GM18873 (cell line): ENCODE data around the gene TAS2R20.
"Not testable (repeated sequence)": the region's sequence is repeated elsewhere in the genome, so short reads cannot be mapped to it uniquely, and the experiment has no call there.

Experiments
- ATAC-seq: cut with Tn5 transposase; IDR thresholded peaks from one replicate; pipeline ENCODE4 v1.9.1; 2021; ENCODE audit warnings: mild to moderate bottlenecking, moderate library complexity, moderate number of reproducible peaks; ENCODE audit not compliant: unreplicated experiment, low FRiP score

The TAS2R20 gene, protein sequence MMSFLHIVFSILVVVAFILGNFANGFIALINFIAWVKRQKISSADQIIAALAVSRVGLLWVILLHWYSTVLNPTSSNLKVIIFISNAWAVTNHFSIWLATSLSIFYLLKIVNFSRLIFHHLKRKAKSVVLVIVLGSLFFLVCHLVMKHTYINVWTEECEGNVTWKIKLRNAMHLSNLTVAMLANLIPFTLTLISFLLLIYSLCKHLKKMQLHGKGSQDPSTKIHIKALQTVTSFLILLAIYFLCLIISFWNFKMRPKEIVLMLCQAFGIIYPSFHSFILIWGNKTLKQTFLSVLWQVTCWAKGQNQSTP

GRCh38 chr12:10998204-10998603 is at the start of gene TAS2R20:
TSS of gene TAS2R20 (minus strand) at chr12:10998304. CDS start at chr12:10997875, 429 bp downstream.
- no peak for ATAC-seq

GRCh38 chr12:11041366-11041765 is 43.3 kb upstream of the TAS2R20 start:
- ATAC-seq, result not testable (repeated sequence)

GRCh38 chr12:11040162-11040561 is 42.1 kb upstream of the TAS2R20 start:
- no peak for ATAC-seq

GRCh38 chr12:11039171-11039570 is 41.1 kb upstream of the TAS2R20 start:
- no peak for ATAC-seq

DNA sequence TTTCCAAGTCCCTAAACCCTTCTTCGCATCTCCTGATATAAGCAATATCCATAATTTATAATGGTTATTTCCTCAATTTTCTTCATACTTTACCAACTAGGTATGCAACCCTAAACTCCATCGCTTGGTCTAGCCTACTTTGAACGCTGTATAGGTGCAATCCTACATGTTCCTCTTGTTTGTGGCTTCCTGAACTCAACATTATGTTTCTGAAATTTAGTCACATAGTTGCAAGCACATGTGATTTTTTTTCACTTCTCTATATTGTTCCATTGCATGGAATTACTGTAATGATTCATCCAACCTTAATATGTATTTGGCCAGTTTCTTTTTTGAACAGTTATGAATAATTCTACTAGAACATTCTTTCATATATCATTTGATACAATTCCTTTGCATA is 35.9 kb upstream of the TAS2R20 start:
- not testable (repeated sequence) for ATAC-seq

- no peak for ATAC-seq
Observed at GRCh38 chr12:11031307-11031706, 33.2 kb upstream of the TAS2R20 start, which contains the start of gene TAS2R31. TSS of gene TAS2R31 (minus strand) at chr12:11031407. CDS start at chr12:11031335, 72 bp downstream.

GRCh38 chr12:11026118-11026517 is 28.0 kb upstream of the TAS2R20 start:
- ATAC-seq, result no peak

DNA sequence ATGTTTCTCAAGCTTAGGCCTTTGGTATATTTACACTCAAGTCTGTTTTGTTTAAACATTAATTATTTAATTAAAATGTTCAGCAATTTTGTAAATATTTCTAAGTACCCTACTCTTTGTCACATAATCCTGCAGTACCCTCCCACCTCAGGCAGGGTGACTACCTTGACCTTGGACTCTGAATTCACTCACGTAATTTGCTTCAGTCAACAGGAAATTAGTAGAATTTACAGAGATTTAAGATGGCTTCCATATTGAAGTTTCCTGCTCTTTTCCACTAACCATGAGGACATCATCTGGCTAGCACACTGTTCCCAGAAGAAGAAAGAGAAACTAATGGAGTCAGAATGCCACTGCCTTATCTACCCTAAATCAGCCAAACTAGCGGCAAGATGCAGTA is 25.3 kb upstream of the TAS2R20 start:
- no peak for ATAC-seq

- ATAC-seq, result no peak
Observed at GRCh38 chr12:11022520-11022919, 24.4 kb upstream of the TAS2R20 start, which contains the start of gene TAS2R19. TSS of gene TAS2R19 (minus strand) at chr12:11022620. CDS start at chr12:11022571, 49 bp downstream.

GRCh38 chr12:11016937-11017336 is 18.8 kb upstream of the TAS2R20 start:
- ATAC-seq, result no peak

- ATAC-seq, result no peak
Observed at GRCh38 chr12:11015775-11016430, 17.8 kb upstream of the TAS2R20 start.

DNA sequence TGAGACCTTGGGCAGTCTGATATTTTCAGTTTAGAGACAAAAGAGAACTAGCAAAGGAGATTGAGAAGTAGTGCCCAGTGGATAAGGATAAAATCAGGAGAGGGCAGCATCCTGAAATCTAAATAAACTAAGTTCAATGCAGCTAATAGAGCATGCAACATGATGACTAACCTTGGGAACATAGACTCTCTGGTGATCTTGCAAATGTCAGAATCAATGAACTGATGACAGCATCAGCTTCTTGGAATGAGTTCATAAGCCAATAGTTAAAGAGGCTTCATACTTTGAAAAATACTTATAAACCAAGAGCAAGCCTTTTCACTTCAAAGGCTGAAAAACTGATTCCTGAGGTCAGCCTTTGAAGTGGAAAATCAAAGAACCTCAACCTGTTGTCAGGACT is 16.1 kb upstream of the TAS2R20 start:
- ATAC-seq, result no peak

- no peak for ATAC-seq
Observed at GRCh38 chr12:11007608-11008007, 9.5 kb upstream of the TAS2R20 start.

- ATAC-seq, result no peak
Observed at GRCh38 chr12:10994307-10994706, 3.8 kb downstream of the TAS2R20 start.

GRCh38 chr12:10989107-10989506 is 9.0 kb downstream of the TAS2R20 start:
- no peak for ATAC-seq

DNA sequence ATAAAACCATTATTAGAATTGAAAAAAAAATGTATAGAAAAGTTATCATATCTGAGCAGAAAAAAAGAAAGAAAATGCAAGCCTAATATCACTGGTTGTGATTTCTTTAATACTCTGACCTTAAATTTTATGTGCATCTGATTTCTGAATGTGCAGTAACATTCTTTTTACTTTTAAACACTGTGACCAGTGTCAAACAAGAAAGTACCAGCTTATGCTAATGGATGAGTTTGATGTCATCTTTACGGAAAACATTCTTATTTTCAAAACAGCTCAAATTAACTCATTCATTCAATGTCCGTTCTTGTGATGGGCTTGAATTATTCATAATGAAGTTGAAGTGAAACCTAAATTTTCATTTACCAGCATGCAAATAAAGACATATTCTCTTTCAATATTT is 11.3 kb downstream of the TAS2R20 start, which contains the start of gene TAS2R50:
Gene TAS2R50, minus strand, starts transcription at position 101 of the 400 bp plus-strand sequence. Its CDS starts 52 bp downstream, at position 49.
- ATAC-seq, result no peak

DNA sequence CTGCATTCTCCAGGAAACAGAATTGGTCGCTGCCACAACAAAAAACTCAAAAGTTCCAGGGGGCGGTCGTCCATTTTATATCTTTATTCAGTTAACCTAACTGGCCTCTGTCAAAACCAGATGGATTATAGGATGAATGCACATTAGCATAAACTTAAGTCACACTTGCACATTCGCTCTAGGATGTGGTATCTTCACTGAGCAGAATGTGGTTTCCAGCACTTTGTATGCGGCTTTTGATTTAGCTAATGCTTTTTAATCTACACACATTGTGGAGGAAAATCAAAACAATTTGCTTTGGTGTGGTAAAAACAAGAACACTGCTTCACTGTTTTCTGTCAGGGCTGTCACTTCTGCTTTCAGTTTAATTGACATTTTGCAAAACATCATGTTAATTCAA is 15.9 kb downstream of the TAS2R20 start:
- ATAC-seq, result no peak

DNA sequence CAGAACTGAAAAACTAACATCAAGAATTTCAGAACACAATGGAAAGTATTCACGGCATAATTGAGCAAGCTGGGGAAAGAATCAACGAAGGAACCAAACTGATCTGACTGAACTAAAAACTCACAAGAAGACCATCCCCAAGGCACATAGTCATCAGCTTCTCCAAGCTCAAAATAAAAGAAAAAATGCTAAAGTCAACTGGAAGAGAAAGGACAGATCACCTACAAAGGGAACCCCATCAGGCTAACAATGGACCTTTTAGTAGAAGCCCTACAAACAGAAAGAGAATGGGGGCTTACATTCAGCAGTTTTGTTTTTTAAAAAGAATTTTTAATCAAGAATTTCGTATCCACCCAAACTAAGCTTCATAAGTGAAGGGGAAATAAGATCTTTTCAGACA is 23.1 kb downstream of the TAS2R20 start:
- ATAC-seq, result no peak

DNA sequence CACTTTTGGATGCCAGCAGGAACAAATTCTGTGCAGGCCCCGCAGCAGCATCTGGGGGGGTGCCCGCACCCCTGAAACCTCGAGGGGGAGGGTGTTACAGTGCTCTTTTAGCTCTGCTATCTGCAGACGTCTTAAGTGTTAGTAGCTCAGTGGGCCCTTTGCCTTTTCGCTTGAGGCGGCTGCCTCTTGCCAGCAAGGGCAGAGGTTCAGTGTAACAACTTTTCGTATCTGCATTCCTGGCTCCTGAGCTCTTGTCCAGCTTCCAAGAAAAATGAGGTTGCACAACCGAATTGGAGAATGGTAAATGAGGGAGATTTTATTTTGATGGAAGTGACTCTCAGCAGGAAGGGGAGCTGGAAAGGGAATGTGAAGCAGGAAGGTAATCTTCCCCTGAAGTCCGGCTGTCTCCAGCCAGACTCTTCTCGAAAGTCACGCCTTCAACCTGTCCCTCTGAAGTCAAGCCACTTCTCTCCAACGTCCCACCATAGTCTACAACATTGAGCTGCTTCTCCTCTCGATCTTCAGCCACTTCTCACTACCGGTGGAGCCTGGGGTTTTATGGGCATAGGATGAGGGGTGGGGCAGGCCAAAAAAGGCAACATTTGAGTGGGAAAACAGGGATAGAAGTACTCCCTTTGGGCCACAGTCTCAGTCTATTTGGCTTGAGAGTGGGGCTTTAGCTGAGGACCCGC is 29.2 kb downstream of the TAS2R20 start:
- no peak for ATAC-seq

DNA sequence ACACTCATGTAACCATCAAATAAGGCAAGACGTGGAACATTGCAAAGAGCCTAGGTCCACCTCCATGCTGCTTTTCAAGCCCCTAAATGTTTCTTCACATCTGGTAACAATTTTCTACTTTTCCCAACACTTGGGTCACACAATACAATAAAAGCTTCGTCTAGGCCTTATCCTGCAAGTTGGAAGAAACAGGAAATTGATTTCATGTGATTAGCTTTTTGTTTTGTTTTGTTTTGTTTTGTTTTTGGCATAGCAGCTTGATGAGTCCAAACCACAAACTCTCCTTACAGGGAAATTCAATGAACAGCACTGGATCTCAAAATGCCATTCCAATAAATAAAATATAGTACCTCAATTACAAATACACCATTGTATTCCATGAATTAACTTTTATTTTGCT is 30.7 kb downstream of the TAS2R20 start:
- ATAC-seq, result no peak

- ATAC-seq, result no peak
Observed at GRCh38 chr12:10966314-10966713, 31.8 kb downstream of the TAS2R20 start.
